NB4 (cell line): ENCODE data around the gene SWI5.
"Not testable (repeated sequence)": the region's sequence is repeated elsewhere in the genome, so short reads cannot be mapped to it uniquely, and the experiment has no call there.

Source experiments
- POLR2A ChIP-seq: IDR thresholded peaks from 2 replicates; pipeline ENCODE4 v1.6.1; 2011; ENCODE audit warnings: mild to moderate bottlenecking; ENCODE audit not compliant: insufficient read length; ENCODE audit errors: extremely low read depth
- TF ChIP-seq, protein P1 (sequence below): IDR thresholded peaks from one replicate; pipeline ENCODE4 v1.5.1; 2012; ENCODE audit warnings: low read depth, low read length
- TF ChIP-seq, protein P2 (sequence below): IDR thresholded peaks from 2 replicates; pipeline ENCODE4 v1.6.1; 2011; ENCODE audit warnings: low read depth, low read length

DNA sequence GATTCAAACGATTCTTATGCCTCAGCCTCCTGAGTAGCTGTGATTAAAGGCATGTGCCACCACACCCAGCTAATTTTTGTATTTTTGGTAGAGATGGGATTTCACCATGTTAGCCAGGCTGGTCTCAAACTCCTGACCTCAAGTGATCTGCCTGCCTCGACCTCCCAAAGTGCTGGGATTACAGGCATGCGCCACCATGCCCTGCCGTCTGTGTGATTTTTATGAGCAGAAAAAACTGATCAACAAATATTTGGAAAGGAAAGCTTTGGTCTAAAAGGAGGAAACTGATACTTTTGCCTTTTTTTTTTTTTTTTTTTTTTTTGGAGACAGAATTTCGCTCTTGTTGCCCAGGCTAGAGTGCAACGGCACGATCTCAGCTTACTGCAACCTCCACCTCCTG, 45.2 kb upstream of the SWI5 start:
- TF ChIP-seq, protein P1, sequence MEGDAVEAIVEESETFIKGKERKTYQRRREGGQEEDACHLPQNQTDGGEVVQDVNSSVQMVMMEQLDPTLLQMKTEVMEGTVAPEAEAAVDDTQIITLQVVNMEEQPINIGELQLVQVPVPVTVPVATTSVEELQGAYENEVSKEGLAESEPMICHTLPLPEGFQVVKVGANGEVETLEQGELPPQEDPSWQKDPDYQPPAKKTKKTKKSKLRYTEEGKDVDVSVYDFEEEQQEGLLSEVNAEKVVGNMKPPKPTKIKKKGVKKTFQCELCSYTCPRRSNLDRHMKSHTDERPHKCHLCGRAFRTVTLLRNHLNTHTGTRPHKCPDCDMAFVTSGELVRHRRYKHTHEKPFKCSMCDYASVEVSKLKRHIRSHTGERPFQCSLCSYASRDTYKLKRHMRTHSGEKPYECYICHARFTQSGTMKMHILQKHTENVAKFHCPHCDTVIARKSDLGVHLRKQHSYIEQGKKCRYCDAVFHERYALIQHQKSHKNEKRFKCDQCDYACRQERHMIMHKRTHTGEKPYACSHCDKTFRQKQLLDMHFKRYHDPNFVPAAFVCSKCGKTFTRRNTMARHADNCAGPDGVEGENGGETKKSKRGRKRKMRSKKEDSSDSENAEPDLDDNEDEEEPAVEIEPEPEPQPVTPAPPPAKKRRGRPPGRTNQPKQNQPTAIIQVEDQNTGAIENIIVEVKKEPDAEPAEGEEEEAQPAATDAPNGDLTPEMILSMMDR, result not testable (repeated sequence)
- not testable (repeated sequence) for TF ChIP-seq POLR2A
- TF ChIP-seq, protein P2, sequence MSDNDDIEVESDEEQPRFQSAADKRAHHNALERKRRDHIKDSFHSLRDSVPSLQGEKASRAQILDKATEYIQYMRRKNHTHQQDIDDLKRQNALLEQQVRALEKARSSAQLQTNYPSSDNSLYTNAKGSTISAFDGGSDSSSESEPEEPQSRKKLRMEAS, result not testable (repeated sequence)
